Thyroid gland (tissue), 4 donors: Measurements from ENCODE around the gene ANAPC10.

Source experiments
- CTCF ChIP-seq, 6 experiments: fragments of 200-600 bp in 3 of 6; fragments of 450-650 bp in 3 of 6; sonication (generic) in 3 of 6; IDR thresholded peaks; one replicate each; pipeline ENCODE4 v1.5.1; 2016 to 2019; ENCODE audit warnings: antibody characterized with exemption in 6 of 6, mild to moderate bottlenecking in 2 of 6, inconsistent platforms in 1 of 6, moderate library complexity in 1 of 6
- POLR2A ChIP-seq, 2 donors: fragments of 450-650 bp; IDR thresholded peaks; one replicate each; pipeline ENCODE4 v1.6.1; 2017; ENCODE audit warnings: antibody characterized with exemption in 2 of 2, mild to moderate bottlenecking in 2 of 2, moderate library complexity in 1 of 2

GRCh38 chr4:145093638-145094037 lies 4.4 kb downstream of the ANAPC10 start:
- TF ChIP-seq CTCF (IDR thresholded peaks at IDR 0.05) = no peak
- TF ChIP-seq POLR2A (IDR thresholded peaks at IDR 0.05) = no peak
